ENCODE results near the gene MCCC1. TPM values are rescaled to one million over a fixed set of nuclear protein-coding genes. Genes with fewer than 3 reads are reported as not detected.

MCCC1 gene
- total RNA-seq, 2 donors from 2014 or later, result 20.7 to 44.2 TPM

DNA sequence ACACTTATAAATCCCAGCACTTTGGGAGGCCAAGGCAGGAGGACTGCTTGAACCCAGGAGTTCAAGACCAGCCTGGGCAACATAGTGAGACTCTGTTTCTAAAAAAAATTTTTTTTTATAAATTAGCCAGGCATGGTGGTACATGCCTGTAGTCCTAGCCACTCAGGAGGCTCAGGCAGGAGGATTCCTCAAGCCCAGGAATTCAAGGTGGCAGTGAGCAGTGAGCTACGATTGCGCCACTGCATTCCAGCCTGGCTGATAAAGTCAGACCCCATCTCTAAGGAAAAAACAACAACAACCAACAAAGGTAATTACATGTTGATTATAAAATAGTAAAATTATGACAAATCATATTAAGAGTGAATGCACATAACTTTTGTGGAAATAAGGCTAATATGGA, 40.9 kb downstream of the MCCC1 start:
- no peaks in the 10 kb centered on the region for H3K27me3 ChIP-seq
- no peak for DNase-seq (ENCODE audit: low spot score)
- no peak overlapping the region for H3K4me3 ChIP-seq
- peaks cover 17% of the 10 kb centered on the region for H3K36me3 ChIP-seq
- TF ChIP-seq, protein P1, sequence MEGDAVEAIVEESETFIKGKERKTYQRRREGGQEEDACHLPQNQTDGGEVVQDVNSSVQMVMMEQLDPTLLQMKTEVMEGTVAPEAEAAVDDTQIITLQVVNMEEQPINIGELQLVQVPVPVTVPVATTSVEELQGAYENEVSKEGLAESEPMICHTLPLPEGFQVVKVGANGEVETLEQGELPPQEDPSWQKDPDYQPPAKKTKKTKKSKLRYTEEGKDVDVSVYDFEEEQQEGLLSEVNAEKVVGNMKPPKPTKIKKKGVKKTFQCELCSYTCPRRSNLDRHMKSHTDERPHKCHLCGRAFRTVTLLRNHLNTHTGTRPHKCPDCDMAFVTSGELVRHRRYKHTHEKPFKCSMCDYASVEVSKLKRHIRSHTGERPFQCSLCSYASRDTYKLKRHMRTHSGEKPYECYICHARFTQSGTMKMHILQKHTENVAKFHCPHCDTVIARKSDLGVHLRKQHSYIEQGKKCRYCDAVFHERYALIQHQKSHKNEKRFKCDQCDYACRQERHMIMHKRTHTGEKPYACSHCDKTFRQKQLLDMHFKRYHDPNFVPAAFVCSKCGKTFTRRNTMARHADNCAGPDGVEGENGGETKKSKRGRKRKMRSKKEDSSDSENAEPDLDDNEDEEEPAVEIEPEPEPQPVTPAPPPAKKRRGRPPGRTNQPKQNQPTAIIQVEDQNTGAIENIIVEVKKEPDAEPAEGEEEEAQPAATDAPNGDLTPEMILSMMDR (IDR thresholded peaks at IDR 0.05), result no peak
- no peaks in the 10 kb centered on the region for H3K4me1 ChIP-seq
- no peaks in the 10 kb centered on the region for H3K9me3 ChIP-seq
- no peak overlapping the region for H3K27ac ChIP-seq

DNA sequence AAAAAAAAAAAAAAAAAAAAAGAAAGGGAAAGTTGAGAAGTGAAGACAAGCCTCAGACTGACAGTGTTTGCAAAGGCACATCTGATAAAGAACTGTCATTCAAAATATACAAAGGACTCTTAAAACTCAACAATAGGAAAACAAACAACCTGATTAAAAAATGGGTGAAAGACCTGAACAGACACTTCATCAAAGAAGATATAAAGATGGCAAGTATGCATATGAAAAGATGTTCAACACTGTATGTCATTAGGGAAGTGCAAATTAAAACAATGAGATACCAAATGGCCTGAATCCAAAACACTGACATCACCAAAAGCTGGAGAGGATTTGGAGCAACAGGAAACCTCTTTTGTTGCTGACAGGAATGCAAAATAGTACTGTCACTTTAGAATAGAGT, 48.6 kb downstream of the MCCC1 start:
- H3K4me3 ChIP-seq, result no peak overlapping the region
- no peaks in the 10 kb centered on the region for H3K4me1 ChIP-seq
- peaks cover 28% of the 10 kb centered on the region for H3K36me3 ChIP-seq
- H3K27me3 ChIP-seq, result no peaks in the 10 kb centered on the region
- no peak overlapping the region for H3K27ac ChIP-seq
- no peak for DNase-seq (ENCODE audit: low spot score)
- TF ChIP-seq, protein P1 (IDR thresholded peaks at IDR 0.05), result no peak
- peaks cover 0 to 9% of the 10 kb centered on the region in 2 donors for H3K9me3 ChIP-seq

GRCh38 chr3:183046883-183047282, 52.4 kb downstream of the MCCC1 start:
- peaks cover 32% of the 10 kb centered on the region for H3K36me3 ChIP-seq
- DNase-seq (ENCODE audit: low spot score), result no peak
- no peaks in the 10 kb centered on the region for H3K4me1 ChIP-seq
- H3K27me3 ChIP-seq, result no peaks in the 10 kb centered on the region
- no peak overlapping the region for H3K27ac ChIP-seq
- TF ChIP-seq, protein P1 (IDR thresholded peaks at IDR 0.05), result no peak
- H3K9me3 ChIP-seq, result peaks cover 0 to 9% of the 10 kb centered on the region in 2 donors
- H3K4me3 ChIP-seq, result no peak overlapping the region

DNA sequence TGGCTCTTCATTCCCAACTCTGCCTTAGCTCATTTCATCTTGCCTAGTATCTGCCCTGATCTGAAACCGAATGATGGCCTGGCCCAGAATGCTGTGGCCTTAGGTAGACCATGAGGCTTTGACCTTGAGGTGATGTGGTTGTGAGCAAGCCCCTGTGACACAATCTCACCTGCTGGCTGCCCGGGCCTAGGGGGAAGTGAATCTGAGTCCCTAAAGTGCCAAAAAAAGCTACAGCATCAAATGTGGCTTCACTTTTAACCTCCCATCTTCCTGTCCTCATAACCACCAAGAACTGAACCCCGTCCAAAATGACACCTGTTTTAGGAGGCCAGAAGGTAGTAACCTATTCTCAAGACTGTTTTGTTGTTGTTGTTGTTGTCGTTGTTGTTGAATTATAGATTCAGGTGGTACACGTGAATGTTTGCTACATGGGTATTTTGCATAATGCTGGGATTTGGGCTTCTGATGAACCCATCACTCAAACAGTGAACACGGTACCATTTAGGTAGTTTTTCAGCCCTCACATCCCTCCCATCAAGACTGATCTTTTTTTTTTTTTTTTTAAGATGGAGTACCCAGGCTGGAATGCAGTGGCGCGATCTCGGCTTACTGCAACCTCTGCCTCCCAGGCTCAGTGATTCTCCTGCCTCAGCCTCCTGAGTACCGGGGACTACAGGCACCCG, 54.6 kb downstream of the MCCC1 start:
- H3K27me3 ChIP-seq, result no peaks in the 10 kb centered on the region
- TF ChIP-seq, protein P1 (IDR thresholded peaks at IDR 0.05), result no peak
- DNase-seq (ENCODE audit: low spot score), result no peak
- no peaks in the 10 kb centered on the region for H3K9me3 ChIP-seq
- H3K4me3 ChIP-seq, result no peak overlapping the region
- H3K27ac ChIP-seq, result no peak overlapping the region
- no peaks in the 10 kb centered on the region for H3K4me1 ChIP-seq
- peaks cover 16% of the 10 kb centered on the region for H3K36me3 ChIP-seq

- TF ChIP-seq, protein P1 (IDR thresholded peaks at IDR 0.05), result no peak
- no peaks in the 10 kb centered on the region for H3K27me3 ChIP-seq
- no peaks in the 10 kb centered on the region for H3K9me3 ChIP-seq
- H3K36me3 ChIP-seq, result peaks cover 35% of the 10 kb centered on the region
- H3K27ac ChIP-seq, result no peak overlapping the region
- H3K4me1 ChIP-seq, result no peaks in the 10 kb centered on the region
- DNase-seq (ENCODE audit: low spot score), result no peak
- H3K4me3 ChIP-seq, result no peak overlapping the region
Measured at GRCh38 chr3:183038757-183039156, 60.5 kb downstream of the MCCC1 start.

DNA sequence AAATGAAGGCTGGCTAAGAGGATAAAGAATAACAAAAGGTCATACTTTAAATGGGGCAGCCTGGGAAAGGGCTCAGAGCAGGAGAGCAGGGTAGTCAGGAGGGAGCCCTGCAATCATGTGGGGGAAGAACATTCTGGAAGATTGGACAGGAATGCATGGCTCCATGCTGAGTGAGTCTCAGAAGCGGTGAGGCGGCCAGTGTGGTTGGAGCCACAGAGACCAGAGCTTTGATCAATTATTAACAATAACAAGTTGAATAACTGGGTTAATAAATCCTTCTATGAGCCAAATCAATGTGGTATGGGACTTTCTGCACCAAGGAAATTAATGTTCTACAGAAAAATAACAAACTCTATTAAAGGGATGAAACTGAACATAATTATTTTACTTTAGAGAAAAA, 61.1 kb downstream of the MCCC1 start:
- TF ChIP-seq, protein P1 (IDR thresholded peaks at IDR 0.05), result no peak
- H3K27me3 ChIP-seq, result no peaks in the 10 kb centered on the region
- no peaks in the 10 kb centered on the region for H3K9me3 ChIP-seq
- H3K4me3 ChIP-seq, result no peak overlapping the region
- no peak overlapping the region for H3K27ac ChIP-seq
- DNase-seq (ENCODE audit: low spot score), result no peak
- H3K36me3 ChIP-seq, result peaks cover 41% of the 10 kb centered on the region
- H3K4me1 ChIP-seq, result no peaks in the 10 kb centered on the region

All from right atrium auricular region (tissue), 2 donors.